ENCODE results near the gene ZMYND15.

GRCh38 chr17:4786106-4786511 is 46.5 kb downstream of the ZMYND15 start, which contains the start of gene VMO1:
- TF ChIP-seq CTCF (IDR thresholded peaks at IDR 0.05) (no peak), POLR2AphosphoS5 (IDR thresholded peaks at IDR 0.05) (no peak), EP300 (IDR thresholded peaks at IDR 0.05) (no peak), POLR2A (IDR thresholded peaks at IDR 0.05) (no peak)
